ENCODE measurements around the gene SPAG6. TPM values are rescaled to one million over a fixed set of nuclear protein-coding genes. Genes with fewer than 3 reads are reported as not detected.

The SPAG6 gene
- total and polyA plus RNA-seq, 2 of the 4 experiments (the other 2 are of a cell fraction) = not detected

- no peak overlapping the region for H3K4ac ChIP-seq (ENCODE audit: low read depth, low read length)
- no peaks in the 10 kb centered on the region for H3K79me1 ChIP-seq (ENCODE audit: low read depth in 1 of 2, low read length in 2 of 2)
- DNase-seq (no peak), ATAC-seq (ENCODE audit: low read depth) (no peak)
- no peaks in the 10 kb centered on the region for H3K9me1 ChIP-seq (ENCODE audit: insufficient read depth, low read length)
- H3K27ac ChIP-seq (ENCODE audit: insufficient read depth, low read length) = no peak overlapping the region
- no peak overlapping the region for H2AK9ac ChIP-seq (replicated peaks; ENCODE audit: low read depth, low read length, poor library complexity)
- no peak overlapping the region for H2BK15ac ChIP-seq (ENCODE audit: low read depth, low read length)
- intact Hi-C loops (cut with micrococcal nuclease) = no loop called here
- no peak overlapping the region for H3K56ac ChIP-seq (ENCODE audit: extremely low read depth, insufficient read depth, low read length)
- H4K8ac ChIP-seq (ENCODE audit: low read depth in 2 of 2, low read length in 2 of 2) = no peak overlapping the region
- dilution Hi-C loops (cut with HindIII; ENCODE audit: low sequenced_read_pairs, unreplicated experiment) = no loop called here
- H3K9ac ChIP-seq (ENCODE audit: low read depth, low read length) = no peak overlapping the region
- H3K23ac ChIP-seq (ENCODE audit: low read depth, low read length) = no peak overlapping the region
- ChIA-PET POLR2A (ENCODE audit: unreplicated experiment) (no interaction called here), CTCF (interaction anchor here (0.6 kb wide), 1 partner anchor 8 kb away, joined by 3 read pairs; no protein-coding TSS in a partner anchor)
- H3K27me3 ChIP-seq (ENCODE audit: control insufficient read depth, insufficient read depth, low read length) = peaks cover 2% of the 10 kb centered on the region; the same call in 1 of the 2 replicates
- in situ Hi-C loops (cut with MboI; ENCODE audit: low sequenced_read_pairs) = no loop called here
- H2BK20ac ChIP-seq (ENCODE audit: low read depth, low read length) = no peak overlapping the region
- H4K91ac ChIP-seq (ENCODE audit: insufficient read depth, low read depth, low read length) = no peak overlapping the region
- H3K14ac ChIP-seq (replicated peaks; ENCODE audit: low read depth, low read length) = no peak overlapping the region
- WGBS, 2 experiments (ENCODE audit: extremely low coverage in 2 of 2, insufficient read length in 1 of 2) = no CpG with 5 or more reads among the region's 4 CpGs
- no peak overlapping the region for H2AK5ac ChIP-seq (ENCODE audit: low read depth, low read length)
- no peaks in the 10 kb centered on the region for H4K20me1 ChIP-seq (ENCODE audit: insufficient read depth, low read length)
- no peak overlapping the region for H3K4me3 ChIP-seq (ENCODE audit: insufficient read depth, low read depth, low read length)
- H3K36me3 ChIP-seq (ENCODE audit: control insufficient read depth, insufficient read depth, low read length) = no peaks in the 10 kb centered on the region
- H2BK5ac ChIP-seq (ENCODE audit: low read depth, low read length, poor library complexity, severe bottlenecking) = no peak overlapping the region
- BruUV-seq (replicated peaks) = no TSS peak
- no peak overlapping the region for H2AFZ ChIP-seq (replicated peaks; ENCODE audit: low read length, poor library complexity)
- H3K4me2 ChIP-seq (ENCODE audit: low read depth, low read length) = no peak overlapping the region
- H3K18ac ChIP-seq (ENCODE audit: low read depth, low read length) = no peak overlapping the region
- H2BK120ac ChIP-seq (ENCODE audit: low read depth, low read length) = no peak overlapping the region
- no peaks in the 10 kb centered on the region for H3K9me3 ChIP-seq (ENCODE audit: control insufficient read depth, insufficient read depth, low read length)
- H4K5ac ChIP-seq (ENCODE audit: low read depth, low read length) = no peak overlapping the region
- TF ChIP-seq MAFK (IDR thresholded peaks at IDR 0.05; ENCODE audit: low read depth, low read length) = no peak
- TF ChIP-seq RCOR1 (IDR thresholded peaks at IDR 0.05; ENCODE audit: insufficient replicate concordance, low read length) = no peak
- no peak for TF ChIP-seq CTCF (conservative IDR thresholded peaks at IDR 0.05; ENCODE audit: low read depth, low read length)
- no peak for TF ChIP-seq MXI1 (IDR thresholded peaks at IDR 0.05; ENCODE audit: borderline replicate concordance, low read depth, low read length)
- no peak for TF ChIP-seq RAD21 (IDR thresholded peaks at IDR 0.05; ENCODE audit: low read length)
- TF ChIP-seq, protein P1, sequence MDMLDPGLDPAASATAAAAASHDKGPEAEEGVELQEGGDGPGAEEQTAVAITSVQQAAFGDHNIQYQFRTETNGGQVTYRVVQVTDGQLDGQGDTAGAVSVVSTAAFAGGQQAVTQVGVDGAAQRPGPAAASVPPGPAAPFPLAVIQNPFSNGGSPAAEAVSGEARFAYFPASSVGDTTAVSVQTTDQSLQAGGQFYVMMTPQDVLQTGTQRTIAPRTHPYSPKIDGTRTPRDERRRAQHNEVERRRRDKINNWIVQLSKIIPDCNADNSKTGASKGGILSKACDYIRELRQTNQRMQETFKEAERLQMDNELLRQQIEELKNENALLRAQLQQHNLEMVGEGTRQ (IDR thresholded peaks at IDR 0.05; ENCODE audit: low read depth, low read length) = no peak
- no peak for TF ChIP-seq BHLHE40 (IDR thresholded peaks at IDR 0.05; ENCODE audit: low read depth, low read length)
- no peak for TF ChIP-seq CHD1 (IDR thresholded peaks at IDR 0.05; ENCODE audit: low read depth, low read length)
- no peaks in the 10 kb centered on the region for H3K4me1 ChIP-seq (ENCODE audit: control insufficient read depth, insufficient read depth, low read length)
These were observed 36.0 kb downstream of the SPAG6 start for GRCh38 chr10:22381262-22381661.
